K562 (cell line): ENCODE results near the gene ZNRD2. TPM values are rescaled to one million over a fixed set of nuclear protein-coding genes. Genes with fewer than 3 reads are reported as not detected.

ENCODE experiments used
- ATAC-seq: fragments of 200-7000 bp; cut with Tn5 transposase; 3 replicates; pipeline ENCODE4 v1.9.1; 2020; ENCODE audit warnings: moderate library complexity
- BruUV-seq: library from RNA; stranded (reverse); fragments of 400-500 nt; replicated peaks from 2 replicates; lab custom pipeline; 2021; lab: Mats Ljungman, UMichigan
- CTCF ChIA-PET: fragments of 300-600 bp; formaldehyde crosslinking; extraction: SDS; loops from one replicate; lab custom pipeline; 2021; ENCODE audit warnings: low intra/inter-chr PET ratio; lab: Yijun Ruan, JAX
- POLR2A ChIA-PET: fragments of 300-600, 350-650 bp; sonication (Branson Sonifier 250); formaldehyde crosslinking; extraction: SDS; loops from one replicate; lab custom pipeline; 2021; ENCODE audit warnings: antibody characterized with exemption, inconsistent platforms; lab: Yijun Ruan, JAX
- DNase-seq, 4 experiments: peaks; one replicate each; pipeline versions ENCODE4 v3.0.0 to v3.0.0-alpha.2; 2011 to 2018; ENCODE audit warnings: low spot score in 3 of 4, mixed read lengths in 3 of 4; ENCODE audit errors: extremely low read depth in 1 of 4
- FAIRE-seq: peaks from 2 replicates; lab custom pipeline; 2011; peaks lifted over from hg19 to GRCh38; lab: Jason Lieb, UNC
- H2AFZ ChIP-seq: 2 replicates; pipeline ENCODE4 v1.6.0; 2011; ENCODE audit warnings: low read depth, low read length, control low read depth, inconsistent platforms
- H3K27ac ChIP-seq: fragments of 200-600 bp; 3 replicates; pipeline ENCODE4 v1.8.0; 2011; ENCODE audit warnings: low read depth, mild to moderate bottlenecking, control low read depth, inconsistent platforms, low read length, moderate library complexity, mixed read lengths; ENCODE audit errors: extremely low read depth
- H3K27me3 ChIP-seq, 2 experiments: fragments of 300-600 bp in 1 of 2; 2 replicates in 1 of 2; 3 replicates in 1 of 2; pipeline versions ENCODE4 v1.6.0 to v1.8.0; 2011; ENCODE audit warnings: inconsistent platforms in 2 of 2, low read length in 2 of 2, mild to moderate bottlenecking in 1 of 2, mixed read lengths in 1 of 2, moderate library complexity in 1 of 2; ENCODE audit not compliant: control insufficient read depth in 2 of 2, insufficient read depth in 2 of 2
- H3K36me3 ChIP-seq: fragments of 300-600 bp; 3 replicates; pipeline ENCODE4 v1.8.0; 2011; ENCODE audit warnings: mild to moderate bottlenecking, low read length, inconsistent platforms; ENCODE audit not compliant: control insufficient read depth, insufficient read depth
- H3K4me1 ChIP-seq, 2 experiments: fragments of 200-600 bp in 1 of 2; replicated peaks in 1 of 2; 2 replicates in 1 of 2; 3 replicates in 1 of 2; pipeline versions ENCODE4 v1.5.1 to v1.8.0; 2011; ENCODE audit warnings: inconsistent platforms in 2 of 2, low read length in 2 of 2, mild to moderate bottlenecking in 1 of 2, mixed read lengths in 1 of 2, moderate library complexity in 1 of 2; ENCODE audit not compliant: control insufficient read depth in 2 of 2, insufficient read depth in 2 of 2
- H3K4me2 ChIP-seq: 2 replicates; pipeline ENCODE4 v1.6.1; 2011; ENCODE audit warnings: low read length, control low read depth, inconsistent platforms, mixed read lengths; ENCODE audit not compliant: insufficient read depth
- H3K4me3 ChIP-seq: fragments of 200-600 bp; sonication (generic), shearing (Covaris generic); 2 replicates; pipeline ENCODE4 v1.5.1; 2016; ENCODE audit warnings: control low read depth, inconsistent platforms
- H3K79me2 ChIP-seq: fragments of 200-600 bp; 3 replicates; pipeline ENCODE4 v1.8.0; 2011; ENCODE audit warnings: low read length, inconsistent platforms; ENCODE audit not compliant: control insufficient read depth, insufficient read depth
- H3K9ac ChIP-seq, 2 experiments: 2 replicates each; pipeline versions ENCODE4 v1.6.0 to v1.6.1; 2011; ENCODE audit warnings: low read depth in 2 of 2, low read length in 2 of 2, control low read depth in 1 of 2, inconsistent platforms in 1 of 2, mild to moderate bottlenecking in 1 of 2, mixed read lengths in 1 of 2; ENCODE audit not compliant: insufficient read depth in 1 of 2
- H3K9me1 ChIP-seq: one replicate; pipeline ENCODE4 v1.6.0; 2011; ENCODE audit warnings: inconsistent platforms, mild to moderate bottlenecking, low read length, moderate library complexity; ENCODE audit not compliant: control insufficient read depth, insufficient read depth
- H3K9me3 ChIP-seq: replicated peaks from 2 replicates; pipeline ENCODE4 v1.5.1; 2011; ENCODE audit warnings: low read depth, low read length, inconsistent platforms; ENCODE audit not compliant: control insufficient read depth, insufficient read depth
- H4K20me1 ChIP-seq: replicated peaks from 2 replicates; pipeline ENCODE4 v1.6.1; 2011; ENCODE audit warnings: low read length, inconsistent platforms, mixed read lengths; ENCODE audit not compliant: control insufficient read depth, insufficient read depth
- CREBBP ChIP-seq: IDR thresholded peaks from one replicate; pipeline ENCODE4 v1.6.1; 2012; ENCODE audit warnings: low read depth, mild to moderate bottlenecking, control low read depth, inconsistent platforms, low read length
- ELF1 ChIP-seq: fragments of 200-800 bp; sonication (Bioruptor generic); IDR thresholded peaks from 2 replicates; pipeline ENCODE4 v1.6.1; 2016; ENCODE audit warnings: missing genetic modification characterization, missing compliant biosample characterization
- FOSL1 ChIP-seq: fragments of 200-800 bp; sonication (Bioruptor generic); conservative IDR thresholded peaks from 2 replicates; pipeline ENCODE4 v1.6.1; 2016; ENCODE audit warnings: missing genetic modification characterization, missing compliant biosample characterization
- FOXP1 ChIP-seq: sonication (generic); formaldehyde crosslinking; IDR thresholded peaks from 2 replicates; pipeline ENCODE4 v1.8.0; 2022; ENCODE audit warnings: mild to moderate bottlenecking, missing genetic modification reagents
- MTA3 ChIP-seq: fragments of 450-650 bp; formaldehyde crosslinking; IDR thresholded peaks from 2 replicates; pipeline ENCODE4 v1.6.1; 2017; ENCODE audit warnings: mild to moderate bottlenecking, borderline replicate concordance
- POLR2G ChIP-seq: fragments of 200-400 bp; formaldehyde crosslinking; IDR thresholded peaks from 2 replicates; pipeline ENCODE4 v1.6.1; 2017; ENCODE audit warnings: low read depth, mild to moderate bottlenecking, antibody characterized with exemption, low read length, moderate library complexity
- PPARD ChIP-seq: fragments of 250-450 bp; sonication (Bioruptor Pico); IDR thresholded peaks from 2 replicates; pipeline ENCODE4 v1.8.0; 2022; ENCODE audit warnings: inconsistent platforms, mild to moderate bottlenecking, moderate library complexity
- RAD21 ChIP-seq, 2 experiments: fragments of 250-450 bp in 1 of 2; fragments of 450-650 bp in 1 of 2; sonication (Bioruptor Pico) in 1 of 2; formaldehyde crosslinking in 1 of 2; IDR thresholded peaks in 1 of 2; conservative IDR thresholded peaks in 1 of 2; 2 replicates each; pipeline versions ENCODE4 v1.4.0 to v1.8.0; 2020 to 2022; ENCODE audit warnings: mild to moderate bottlenecking in 2 of 2, moderate library complexity in 1 of 2
- RBFOX2 ChIP-seq: fragments of 200-400 bp; formaldehyde crosslinking; IDR thresholded peaks from 2 replicates; pipeline ENCODE4 v1.6.1; 2017; ENCODE audit warnings: low read depth, mild to moderate bottlenecking, low read length, moderate library complexity
- SRSF9 ChIP-seq: fragments of 200-400 bp; formaldehyde crosslinking; IDR thresholded peaks from 2 replicates; pipeline ENCODE4 v1.6.1; 2017; ENCODE audit warnings: low read depth, low read length, borderline replicate concordance
- STAT5A ChIP-seq: IDR thresholded peaks from 2 replicates; pipeline ENCODE4 v1.6.1; 2012; ENCODE audit warnings: low read length, inconsistent platforms, borderline replicate concordance
- TCF7L2 ChIP-seq: fragments of 150-350 bp; IDR thresholded peaks from 2 replicates; pipeline ENCODE4 v1.6.1; 2016; ENCODE audit warnings: low read depth, mild to moderate bottlenecking, low read length, moderate library complexity
- U2AF2 ChIP-seq: fragments of 200-400 bp; formaldehyde crosslinking; optimal IDR thresholded peaks from 2 replicates; pipeline ENCODE3; 2017; ENCODE audit warnings: low read depth, mild to moderate bottlenecking, low read length
- ZBTB12 ChIP-seq: fragments of 250-450 bp; sonication (Bioruptor Pico); IDR thresholded peaks from 2 replicates; pipeline ENCODE4 v1.4.0; 2020
- ZBTB33 ChIP-seq: sonication (generic); formaldehyde crosslinking; IDR thresholded peaks from 2 replicates; pipeline ENCODE4 v1.8.1; 2023; ENCODE audit warnings: mild to moderate bottlenecking, missing genetic modification reagents
- ZNF316 ChIP-seq: fragments of 450-650 bp; IDR thresholded peaks from 2 replicates; pipeline ENCODE4 v1.6.1; 2016
- ZNF639 ChIP-seq, 2 experiments: fragments of 200-800 bp in 1 of 2; sonication (Bioruptor generic) in 1 of 2; sonication (generic) in 1 of 2; formaldehyde crosslinking in 1 of 2; IDR thresholded peaks in 1 of 2; conservative IDR thresholded peaks in 1 of 2; 2 replicates each; pipeline versions ENCODE4 v1.5.0 to v1.6.1; 2016 to 2020; ENCODE audit warnings: missing compliant biosample characterization in 1 of 2, missing genetic modification characterization in 1 of 2, missing genetic modification reagents in 1 of 2
- WGBS: fragments of 100-300 bp; shearing (Covaris generic); methylation state at CpG from one replicate; pipeline ENCODE4 v1.1.6; 2016; ENCODE audit warnings: low coverage, mixed read lengths; ENCODE audit not compliant: insufficient coverage; ENCODE audit errors: missing lambda C conversion rate; 5-methylcytosine and 5-hydroxymethylcytosine counted together
- in situ Hi-C: fragments of 300-500 bp; cut with MboI; formaldehyde crosslinking; loops from 4 replicates; pipeline ENCODE4 v1.15.0; 2018; ENCODE audit warnings: inconsistent platforms, mixed read lengths
- intact Hi-C: fragments of 100-400 bp; cut with micrococcal nuclease; formaldehyde crosslinking; loops from 2 replicates; pipeline ENCODE4 v1.14.2; 2022
- polyA plus RNA-seq, 8 experiments: library from polyadenylated mRNA; depleted of rRNA in 4 of 8; stranded (reverse) in 5 of 8; unstranded in 3 of 8; fragments of >200 nt; fragmentation: Nextera tagmentation in 2 of 8; fragmentation: Illumina TruSeq in 1 of 8; extraction: Ambion mirVana in 2 of 8; extraction: Trizol in 1 of 8; gene quantifications; 2 replicates each; pipeline versions ENCODE4 v1.2.1 to v1.2.3, GENCODE V29; 2011 to 2014; ENCODE audit warnings: inconsistent platforms in 1 of 8, missing spikeins in 1 of 8
- total RNA-seq, 7 experiments: library from RNA; depleted of rRNA in 6 of 7; stranded (reverse); fragments of >200 nt in 6 of 7; fragmentation: Illumina TruSeq in 2 of 7; extraction: Trizol in 2 of 7; gene quantifications; 2 replicates each; pipeline versions ENCODE4 v1.2.1 to v1.2.3, GENCODE V29; 2011 to 2021; ENCODE audit warnings: low replicate concordance in 1 of 7

ZNRD2 gene
- total and polyA plus RNA-seq, 9 of the 15 experiments (the other 6 are each of a cell fraction or from before 2014, with no cell fraction given): 13.4 to 129 (median 60.4) TPM

GRCh38 chr11:65618763-65619162, 48.5 kb downstream of the ZNRD2 start (continued):
- TF ChIP-seq ELF1 (tag) (no peak), FOSL1 (tag) (no peak), ZBTB12 (no peak), STAT5A (no peak), CREBBP (no peak), TCF7L2 (no peak)

GRCh38 chr11:65619281-65619928, 49.1 kb downstream of the ZNRD2 start:
- Histone ChIP-seq H3K79me2 (peaks cover 31% of the 10 kb centered on the region), H3K4me1 (peaks cover 6 to 49% of the 10 kb centered on the region in 2 experiments; a peak in 3 of 5 replicates), H4K20me1 (no peaks in the 10 kb centered on the region; the same call in 1 of the 2 replicates), H3K9me3 (no peaks in the 10 kb centered on the region), H3K27me3 (no peaks in the 10 kb centered on the region), H3K36me3 (peaks cover 72% of the 10 kb centered on the region; the same call in 2 of the 3 replicates), H3K4me2 (no peak overlapping the region), H2AFZ (no peak overlapping the region), H3K9me1 (no peaks in the 10 kb centered on the region), H3K9ac (no peak overlapping the region), H3K4me3 (no peak overlapping the region), H3K27ac (no peak overlapping the region)
- ATAC-seq (no peak), FAIRE-seq (no peak), DNase-seq (no peak)
- in situ Hi-C loops (no loop called here), intact Hi-C loops (no loop called here)
- CTCF ChIA-PET: no interaction called here
- POLR2A ChIA-PET: interaction anchor here (0.6 to 0.9 kb wide), 4 partner anchors 12 to 396 kb away, joined by 3 to 4 read pairs (median 3); no protein-coding TSS in a partner anchor
- WGBS: 96% methylated on average over 14 of the region's 29 CpGs
- BruUV-seq: no TSS peak
- TF ChIP-seq ZNF316 (no peak), POLR2G (peak; percentile 36; the same call in 1 of the 2 replicates), ZBTB33 (no peak), ZNF639 (CRISPR knock-in tag; conservative IDR thresholded peaks at IDR 0.05 in 1 of 2, IDR thresholded peaks at IDR 0.05 in 1 of 2) (no peak), PPARD (CRISPR knock-in tag) (no peak), FOXP1 (CRISPR knock-in tag) (no peak), MTA3 (no peak), RAD21 (CRISPR knock-in tag; conservative IDR thresholded peaks at IDR 0.05 in 1 of 2, IDR thresholded peaks at IDR 0.05 in 1 of 2) (no peak), SRSF9 (no peak), U2AF2 (no peak), RBFOX2 (peak; percentile 44; the same call in 1 of the 2 replicates)
